GM21825 (cell line): ENCODE results near the gene GSTA2.
"Not testable (repeated sequence)": the region's sequence is repeated elsewhere in the genome, so short reads cannot be mapped to it uniquely, and the experiment has no call there.

Source experiments
- ATAC-seq: cut with Tn5 transposase; IDR thresholded peaks from one replicate; pipeline ENCODE4 v1.9.1; 2021; ENCODE audit warnings: mild to moderate bottlenecking, moderate library complexity; ENCODE audit not compliant: unreplicated experiment

GSTA2 gene

DNA sequence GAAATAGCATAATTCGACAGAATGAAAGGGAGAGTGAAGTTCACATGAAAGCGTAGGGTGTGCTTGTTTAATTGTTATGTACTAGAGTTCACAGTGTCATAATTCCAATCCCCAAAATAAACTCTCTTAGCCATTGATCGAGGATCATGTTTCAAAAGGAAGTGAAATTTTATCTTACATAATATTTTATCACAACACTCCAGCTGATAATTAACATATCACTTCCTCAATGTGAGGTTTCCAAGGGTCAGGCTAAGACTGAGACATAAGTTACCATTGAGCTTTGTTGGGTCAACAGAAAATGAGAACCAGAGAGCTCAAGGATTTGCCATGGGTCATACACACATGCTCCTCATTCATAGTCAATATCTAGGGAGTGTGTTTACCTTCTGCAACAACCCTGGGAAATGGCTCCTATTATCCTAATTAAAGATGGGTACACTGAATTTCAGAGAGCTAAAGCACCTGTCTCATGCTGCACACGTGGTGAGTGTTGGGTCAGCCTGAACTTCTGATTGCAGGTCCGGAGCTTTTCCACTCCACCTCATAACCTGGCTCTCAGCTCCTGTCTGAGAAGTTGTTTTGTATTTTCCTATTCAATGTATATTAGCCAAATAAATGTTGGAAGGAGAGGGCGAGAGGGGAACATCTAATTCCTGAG is 3.0 kb downstream of the GSTA2 start:
- no peak for ATAC-seq

GRCh38 chr6:52759085-52759484 is 4.2 kb downstream of the GSTA2 start:
- ATAC-seq = no peak

- not testable (repeated sequence) for ATAC-seq
These were observed 5.5 kb downstream of the GSTA2 start for GRCh38 chr6:52757651-52758338.

GRCh38 chr6:52754443-52754842 is 8.8 kb downstream of the GSTA2 start:
- ATAC-seq = no peak

GRCh38 chr6:52753137-52753536 is 10.1 kb downstream of the GSTA2 start:
- ATAC-seq = not testable (repeated sequence)

DNA sequence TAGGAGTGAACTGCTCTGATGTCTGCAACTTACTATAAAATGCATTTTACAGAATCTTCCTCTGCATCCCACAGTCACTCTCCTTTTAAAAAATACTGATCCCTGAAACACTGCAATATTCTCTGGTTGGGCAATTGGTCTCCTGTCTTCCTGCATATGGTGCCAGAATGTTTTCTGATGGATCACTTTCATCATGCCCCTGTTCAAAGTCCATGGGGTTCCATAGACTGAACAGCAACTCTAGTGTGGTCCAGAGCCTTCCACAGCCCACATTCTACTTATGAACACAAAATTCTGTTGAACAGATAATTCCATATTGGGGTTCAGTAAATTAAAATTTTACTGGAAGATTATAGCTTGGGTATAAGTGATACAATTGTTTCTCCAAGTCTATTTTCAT is 11.0 kb downstream of the GSTA2 start:
- ATAC-seq = no peak

DNA sequence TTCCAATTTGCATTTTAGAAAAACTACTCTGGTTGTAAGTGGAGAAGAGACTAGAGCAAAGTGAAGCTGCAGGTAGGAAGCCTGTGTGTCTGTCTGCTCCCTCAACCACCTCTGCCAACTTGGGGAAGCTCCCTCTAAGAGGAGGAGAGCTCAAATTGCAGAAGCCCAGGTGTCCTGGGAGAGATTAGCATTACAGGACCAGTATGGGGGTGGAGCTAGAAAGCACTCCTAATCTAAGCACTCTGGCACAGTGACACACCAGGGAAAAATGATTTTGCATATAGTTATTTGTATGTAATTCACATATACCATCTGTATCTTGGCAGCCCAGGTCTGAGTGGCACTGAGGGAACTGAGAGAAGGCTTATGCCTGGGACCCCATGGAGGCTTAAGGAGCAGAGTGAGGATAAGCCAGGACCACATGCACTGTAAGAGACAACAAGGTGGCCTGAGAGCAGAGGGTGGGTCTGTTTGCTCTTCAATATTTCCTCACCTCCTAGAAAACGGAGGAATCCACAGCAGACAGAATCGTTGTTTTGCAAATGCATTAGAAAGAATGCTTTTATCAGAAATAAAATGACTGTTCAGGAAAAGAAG is 13.6 kb downstream of the GSTA2 start:
- ATAC-seq = no peak

DNA sequence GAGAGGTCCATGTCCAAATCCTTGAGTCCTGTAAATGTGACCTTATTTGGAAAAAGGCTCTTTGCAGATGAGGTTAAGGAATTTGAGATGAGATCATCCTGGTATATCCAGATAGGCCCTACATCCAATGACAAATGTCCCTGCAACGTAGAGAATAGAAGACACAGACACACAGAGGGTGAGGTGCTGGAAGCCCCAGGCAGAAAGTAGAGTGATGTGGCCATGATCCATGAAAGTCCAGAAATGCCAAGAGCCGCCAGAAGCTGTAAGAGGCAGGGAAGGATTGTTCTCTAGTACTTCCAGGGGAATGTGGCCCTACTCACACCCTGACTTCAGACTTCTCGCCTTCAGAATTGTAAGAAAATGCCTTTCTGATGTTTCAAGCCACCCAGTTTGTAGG is 16.0 kb downstream of the GSTA2 start:
- ATAC-seq = not testable (repeated sequence)

GRCh38 chr6:52746213-52746612 is 17.1 kb downstream of the GSTA2 start:
- ATAC-seq = no peak

DNA sequence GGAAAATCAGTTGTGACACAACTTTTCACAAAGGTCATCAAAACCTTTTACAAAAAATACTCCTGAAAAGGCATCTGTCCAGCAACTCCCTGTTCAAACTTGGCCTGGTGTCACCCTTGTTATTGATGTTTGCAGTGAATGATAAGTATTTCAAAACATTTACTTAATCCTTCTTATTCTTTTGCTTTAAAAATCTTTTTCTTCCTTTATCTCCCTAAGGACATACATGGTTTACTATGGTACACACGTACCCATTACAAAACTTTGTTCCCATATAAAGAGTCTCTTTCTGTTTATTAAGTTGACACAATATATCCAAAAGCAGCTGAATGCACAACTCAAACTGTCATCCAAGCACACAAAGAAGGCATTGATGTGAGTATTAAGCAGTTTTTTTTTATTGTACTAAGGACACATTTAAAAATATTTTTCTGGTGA is 17.5 kb downstream of the GSTA2 start:
- ATAC-seq = no peak

- ATAC-seq = no peak
These were observed 21.4 kb downstream of the GSTA2 start for GRCh38 chr6:52741872-52742271.

- ATAC-seq = no peak
These were observed 23.6 kb downstream of the GSTA2 start for GRCh38 chr6:52739627-52740026.

DNA sequence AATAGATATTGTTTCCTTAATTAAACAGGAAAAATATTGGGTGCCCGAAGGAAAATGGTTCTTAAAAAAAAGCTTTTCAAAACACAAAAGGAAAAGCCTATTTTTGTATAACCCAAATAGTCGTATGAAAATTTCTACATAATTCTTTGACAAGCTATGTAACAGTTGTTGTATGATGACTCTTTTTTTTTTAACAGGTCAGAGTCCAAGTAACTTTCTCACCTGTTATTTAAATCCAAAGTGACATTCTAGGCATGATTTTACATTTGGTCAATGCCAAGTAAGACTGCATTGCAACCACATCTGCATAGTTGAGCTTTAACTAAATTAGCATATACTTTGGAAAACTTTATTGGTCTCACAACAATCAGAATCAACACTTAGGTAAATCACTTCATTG is 24.1 kb downstream of the GSTA2 start:
- ATAC-seq = no peak

DNA sequence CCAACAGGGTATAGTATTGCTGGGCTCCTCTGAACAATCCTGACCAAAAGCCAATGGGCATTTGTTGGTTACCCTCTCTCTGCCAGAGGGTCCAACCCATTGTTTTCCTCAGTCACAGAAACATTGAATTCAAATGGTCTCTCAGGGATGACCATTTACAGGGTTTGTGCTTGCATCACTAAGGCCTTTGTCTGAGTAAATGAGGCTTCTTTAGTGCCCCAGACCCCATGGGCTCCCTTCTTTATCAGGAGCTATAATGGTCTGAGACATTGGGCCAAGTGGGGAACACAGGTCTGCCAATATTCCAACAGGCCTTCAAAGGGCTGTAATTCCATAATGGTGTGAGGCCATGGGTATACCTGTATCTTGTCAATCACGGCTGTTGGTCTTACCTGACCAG is 27.1 kb downstream of the GSTA2 start:
- no peak for ATAC-seq

DNA sequence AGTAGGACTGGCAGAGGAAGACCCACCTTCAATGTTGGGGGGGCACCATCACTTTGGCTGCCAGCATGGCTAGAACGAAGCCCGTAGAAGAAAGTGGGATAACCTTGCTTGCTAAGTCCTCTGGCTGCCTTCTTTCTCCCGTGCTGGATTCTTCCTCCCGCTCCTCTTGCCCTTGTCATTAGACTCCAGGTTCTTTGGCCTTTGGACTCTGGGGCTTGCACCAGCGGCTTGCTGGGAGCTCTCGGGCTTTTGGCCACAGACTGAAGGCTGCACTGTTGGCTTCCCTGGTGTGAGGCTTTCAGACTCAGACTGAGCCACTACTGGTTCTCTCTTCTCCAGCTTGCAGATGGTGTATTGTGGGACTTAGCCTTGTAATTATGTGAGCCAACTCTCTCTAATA is 28.2 kb downstream of the GSTA2 start:
- ATAC-seq = no peak

- no peak for ATAC-seq
These were observed 29.2 kb downstream of the GSTA2 start for GRCh38 chr6:52734072-52734471.

DNA sequence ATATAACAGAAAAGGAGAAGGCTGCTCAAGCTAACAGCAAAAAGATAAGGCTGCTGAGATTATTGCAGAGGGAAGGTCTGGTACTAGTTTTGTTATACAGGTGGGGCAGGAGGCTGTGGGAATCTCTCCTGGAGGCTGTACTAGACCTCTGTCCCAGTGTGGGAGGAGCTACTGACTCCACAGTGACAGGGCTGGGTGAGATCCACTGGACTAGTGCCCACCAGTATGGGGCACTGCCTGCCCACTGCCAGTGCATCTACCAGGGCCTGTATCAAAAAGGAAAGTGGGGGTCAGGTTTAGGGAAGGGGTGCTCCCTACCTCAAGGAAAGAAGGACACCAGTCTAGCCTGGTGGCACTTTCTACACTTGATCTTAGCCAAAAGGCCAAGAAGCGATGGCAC is 30.1 kb downstream of the GSTA2 start:
- ATAC-seq = no peak

GRCh38 chr6:52731719-52732118 is 31.6 kb downstream of the GSTA2 start:
- no peak for ATAC-seq

DNA sequence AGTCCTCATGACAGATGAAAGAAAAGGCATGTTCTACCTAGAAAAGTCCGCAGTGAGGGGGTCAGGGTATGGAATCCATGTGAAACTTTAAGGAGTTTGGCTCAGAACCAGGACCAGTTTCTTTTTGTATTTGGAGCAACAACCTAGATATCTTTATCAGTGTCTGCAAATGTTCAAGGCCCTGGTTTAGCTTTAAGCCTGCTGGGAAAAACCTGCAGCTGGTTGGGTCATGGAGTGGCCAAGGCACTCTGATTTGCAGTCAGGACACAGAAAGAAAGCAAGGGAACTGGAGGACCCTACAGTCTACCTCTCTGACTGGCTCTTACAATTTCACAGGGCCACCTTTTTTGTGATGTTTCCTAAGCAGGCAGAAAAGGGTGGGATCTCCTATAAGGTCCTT is 33.7 kb downstream of the GSTA2 start:
- ATAC-seq = no peak

DNA sequence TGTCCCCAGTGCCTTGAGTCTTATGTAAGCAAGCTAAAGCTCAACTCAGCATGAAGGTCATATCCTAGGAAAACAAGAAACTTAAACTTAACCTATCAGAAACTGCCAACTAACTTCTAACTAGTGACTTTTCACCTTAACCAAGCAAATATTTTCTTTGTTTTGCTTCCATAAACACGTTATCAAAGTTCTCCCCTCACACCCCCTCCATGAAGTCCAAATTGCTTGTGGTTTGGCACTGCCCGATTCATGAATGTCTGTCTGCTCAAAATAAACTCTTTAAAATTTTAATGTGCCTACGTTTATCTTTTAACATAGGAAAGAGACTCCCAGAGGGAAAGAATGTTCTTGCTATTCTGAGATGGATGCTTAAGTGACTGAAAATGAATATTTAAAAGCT is 34.9 kb downstream of the GSTA2 start:
- ATAC-seq = no peak

GRCh38 chr6:52727908-52728307 is 35.4 kb downstream of the GSTA2 start:
- ATAC-seq = no peak
